GM19324 (cell line): ENCODE measurements around the gene LCE1D.

Experiments used
- ATAC-seq: cut with Tn5 transposase; IDR thresholded peaks from one replicate; pipeline ENCODE4 v1.9.1; 2021; ENCODE audit warnings: mild to moderate bottlenecking, moderate library complexity; ENCODE audit not compliant: unreplicated experiment, low FRiP score

The LCE1D gene

DNA sequence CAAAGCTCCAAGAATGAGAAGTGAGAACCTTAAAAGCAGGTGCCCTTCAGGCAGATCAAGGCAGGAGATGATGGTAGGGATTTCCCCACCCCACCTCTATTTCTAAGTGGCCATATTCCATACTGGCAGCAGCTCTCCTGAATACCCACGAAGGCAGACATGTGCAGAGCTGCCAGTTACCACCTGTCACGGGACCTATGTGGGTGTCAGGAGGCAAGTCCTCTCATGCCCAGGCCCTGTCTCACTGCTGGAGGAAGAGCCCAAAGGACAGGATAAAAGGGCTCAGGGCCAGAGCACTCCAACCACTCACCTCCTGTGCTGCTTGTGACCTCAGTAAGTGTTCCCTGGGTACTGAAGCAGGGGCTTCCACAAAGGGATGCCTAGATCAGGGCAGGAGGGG lies 14.5 kb downstream of the LCE1D start:
- ATAC-seq = no peak

- ATAC-seq = no peak
These were observed 15.2 kb downstream of the LCE1D start, which contains the start of gene LCE1B for GRCh38 chr1:152811671-152812070. LCE1B (plus strand) TSS chr1:152811971; CDS start chr1:152812447, 476 bp downstream.

DNA sequence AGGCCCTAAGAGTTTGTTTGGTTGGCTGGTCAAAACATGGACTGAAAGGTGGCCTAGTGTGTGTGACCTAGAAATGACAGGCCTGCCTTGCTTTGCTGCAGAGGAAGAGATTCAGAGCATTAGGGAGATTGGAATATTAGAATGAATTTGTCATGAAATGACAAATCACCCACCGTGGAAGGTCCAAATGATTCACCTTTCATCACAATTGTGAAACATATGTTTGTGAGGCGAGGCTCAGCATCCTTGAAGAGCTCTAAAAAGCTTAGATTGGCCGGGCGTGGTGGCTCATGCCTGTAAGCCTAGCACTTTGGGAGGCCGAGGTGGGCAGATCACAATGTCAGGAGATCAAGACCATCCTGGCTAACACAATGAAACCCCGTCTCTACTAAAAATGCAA lies 20.8 kb downstream of the LCE1D start:
- ATAC-seq = no peak

GRCh38 chr1:152823294-152823693 lies 26.8 kb downstream of the LCE1D start:
- ATAC-seq = no peak

DNA sequence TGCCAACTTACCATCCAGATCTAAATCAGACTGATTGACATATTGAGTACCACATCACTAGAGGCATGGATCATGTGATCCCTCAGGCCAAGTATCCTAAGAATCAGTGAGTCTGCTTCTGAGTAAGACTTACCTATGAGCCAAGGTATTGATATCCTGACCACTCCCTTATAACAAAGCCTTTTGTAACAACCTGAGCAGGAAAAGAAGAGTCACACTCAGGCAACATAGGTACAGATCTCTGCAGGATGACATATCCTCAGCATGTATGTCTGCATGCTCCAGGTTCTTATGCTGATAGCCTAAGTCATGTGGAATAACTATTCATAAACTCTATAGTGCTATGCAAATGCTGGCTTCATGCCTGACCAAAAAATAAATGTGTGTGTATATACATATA lies 28.4 kb downstream of the LCE1D start:
- ATAC-seq = no peak

- ATAC-seq = no peak
These were observed 30.7 kb downstream of the LCE1D start, which contains the start of gene LCE1A for GRCh38 chr1:152827173-152827572. LCE1A (plus strand) TSS chr1:152827473; CDS start chr1:152827473, 0 bp downstream.

DNA sequence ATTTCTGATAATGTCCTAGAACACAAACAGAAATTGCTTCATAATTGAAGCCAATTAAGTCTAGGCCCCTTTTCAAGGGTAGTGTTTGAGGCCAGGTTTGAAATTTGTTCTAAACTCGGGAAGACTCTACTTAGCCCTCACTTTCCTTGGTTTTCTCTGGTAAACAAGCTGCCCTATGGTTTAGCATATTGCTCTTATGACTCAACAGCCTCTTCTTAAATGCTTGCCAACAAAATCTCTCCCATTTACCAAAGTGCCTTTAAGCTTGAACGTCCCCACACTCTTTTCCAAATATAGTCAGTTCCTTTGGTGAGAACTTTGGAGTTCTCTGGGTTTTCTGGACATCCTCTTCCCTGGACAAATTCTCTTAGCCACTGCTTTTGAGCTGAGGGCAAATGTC lies 40.3 kb downstream of the LCE1D start:
- ATAC-seq = no peak

DNA sequence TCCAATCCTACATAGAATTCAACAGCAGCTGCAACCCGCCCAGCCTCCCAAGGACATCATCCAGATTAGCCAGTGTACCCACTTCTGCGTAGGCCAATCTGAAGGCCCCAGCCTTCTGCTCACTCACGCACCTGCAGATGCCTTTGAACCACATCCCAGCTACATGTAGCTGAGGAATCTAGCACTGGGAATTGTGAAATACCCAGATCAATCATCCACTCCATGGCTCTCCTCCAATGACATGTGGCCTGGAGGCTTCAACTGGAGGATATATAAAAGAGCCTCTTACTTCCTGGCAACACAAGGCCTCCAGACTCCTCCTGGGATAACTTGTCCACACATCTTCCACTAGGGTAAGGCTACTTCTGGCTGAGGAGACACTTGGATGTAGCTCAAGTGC lies 46.0 kb downstream of the LCE1D start, which contains the start of gene LCE6A:
Gene LCE6A (plus strand): TSS at position 301 of the 400 bp plus-strand sequence. CDS start 665 bp downstream, outside the sequence.
- ATAC-seq = no peak
